K562 (cell line): ENCODE measurements around the gene PLXNA3. TPM values are rescaled to one million over a fixed set of nuclear protein-coding genes. Genes with fewer than 3 reads are reported as not detected.

Experiments
- BMI1 ChIP-seq: fragments of 150-350 bp; IDR thresholded peaks from 2 replicates; pipeline ENCODE4 v1.6.1; 2014; ENCODE audit warnings: low read length
- CCAR2 ChIP-seq: fragments of 200-400 bp; formaldehyde crosslinking; IDR thresholded peaks from 2 replicates; pipeline ENCODE4 v1.6.1; 2017; ENCODE audit warnings: mild to moderate bottlenecking, low read depth, low read length
- CHAMP1 ChIP-seq: fragments of 450-650 bp; IDR thresholded peaks from 2 replicates; pipeline ENCODE4 v1.6.1; 2016; ENCODE audit warnings: mild to moderate bottlenecking
- HDAC2 ChIP-seq: fragments of 450-650 bp; IDR thresholded peaks from 2 replicates; pipeline ENCODE4 v1.6.1; 2016; ENCODE audit warnings: mild to moderate bottlenecking
- HOXB6 ChIP-seq: fragments of 250-450 bp; sonication (Bioruptor Pico); IDR thresholded peaks from 2 replicates; pipeline ENCODE4 v1.5.1; 2022; ENCODE audit warnings: mild to moderate bottlenecking, borderline replicate concordance
- KHSRP ChIP-seq: fragments of 450-650 bp; IDR thresholded peaks from 2 replicates; pipeline ENCODE4 v1.6.1; 2017
- NCOA2 ChIP-seq, 2 experiments: fragments of 450-650 bp; IDR thresholded peaks; 2 replicates each; pipeline ENCODE4 v1.6.1; 2018; ENCODE audit warnings: mild to moderate bottlenecking in 2 of 2, moderate library complexity in 1 of 2; ENCODE audit not compliant: partially characterized antibody in 2 of 2
- POU5F1 ChIP-seq: fragments of 150-350 bp; IDR thresholded peaks from 2 replicates; pipeline ENCODE4 v1.6.1; 2014; ENCODE audit warnings: borderline replicate concordance, low read length, low read depth, mild to moderate bottlenecking; ENCODE audit not compliant: partially characterized antibody
- RUNX1 ChIP-seq: sonication (generic); IDR thresholded peaks from 2 replicates; pipeline ENCODE4 v1.6.1; 2016; ENCODE audit warnings: antibody characterized with exemption, low read depth
- XRCC4 ChIP-seq: IDR thresholded peaks from one replicate; pipeline ENCODE4 v1.6.1; 2011; ENCODE audit not compliant: insufficient read depth, insufficient read length; ENCODE audit errors: extremely low read depth
- ZBTB8A ChIP-seq: fragments of 450-650 bp; IDR thresholded peaks from 2 replicates; pipeline ENCODE4 v1.6.1; 2018; ENCODE audit warnings: mild to moderate bottlenecking, moderate library complexity; ENCODE audit not compliant: partially characterized antibody
- polyA plus RNA-seq, 8 experiments: library from polyadenylated mRNA; depleted of rRNA in 4 of 8; stranded (reverse) in 5 of 8; unstranded in 3 of 8; fragments of >200 nt; fragmentation: Nextera tagmentation in 2 of 8; fragmentation: Illumina TruSeq in 1 of 8; extraction: Ambion mirVana in 2 of 8; extraction: Trizol in 1 of 8; gene quantifications; 2 replicates each; pipeline versions ENCODE4 v1.2.1 to v1.2.3, GENCODE V29; 2011 to 2014; ENCODE audit warnings: inconsistent platforms in 1 of 8, missing spikeins in 1 of 8
- total RNA-seq, 7 experiments: library from RNA; depleted of rRNA in 6 of 7; stranded (reverse); fragments of >200 nt in 6 of 7; fragmentation: Illumina TruSeq in 2 of 7; extraction: Trizol in 2 of 7; gene quantifications; 2 replicates each; pipeline versions ENCODE4 v1.2.1 to v1.2.3, GENCODE V29; 2011 to 2021; ENCODE audit warnings: low replicate concordance in 1 of 7
- TF ChIP-seq, protein P1 (sequence below): fragments of 200-800 bp; sonication (Bioruptor generic); IDR thresholded peaks from 2 replicates; pipeline ENCODE4 v1.6.1; 2016; ENCODE audit warnings: missing genetic modification characterization, missing compliant biosample characterization
- TF ChIP-seq, protein P2 (sequence below), 2 experiments: fragments of 150-350 bp in 1 of 2; IDR thresholded peaks; 2 replicates each; pipeline ENCODE4 v1.6.1; 2012 to 2016; ENCODE audit warnings: low read depth in 2 of 2, low read length in 2 of 2, mild to moderate bottlenecking in 1 of 2, moderate library complexity in 1 of 2

The PLXNA3 gene
- total and polyA plus RNA-seq, 9 of the 15 experiments (the other 6 are each of a cell fraction or from before 2014, with no cell fraction given), result 0.32 to 47.8 (median 7.5) TPM

DNA sequence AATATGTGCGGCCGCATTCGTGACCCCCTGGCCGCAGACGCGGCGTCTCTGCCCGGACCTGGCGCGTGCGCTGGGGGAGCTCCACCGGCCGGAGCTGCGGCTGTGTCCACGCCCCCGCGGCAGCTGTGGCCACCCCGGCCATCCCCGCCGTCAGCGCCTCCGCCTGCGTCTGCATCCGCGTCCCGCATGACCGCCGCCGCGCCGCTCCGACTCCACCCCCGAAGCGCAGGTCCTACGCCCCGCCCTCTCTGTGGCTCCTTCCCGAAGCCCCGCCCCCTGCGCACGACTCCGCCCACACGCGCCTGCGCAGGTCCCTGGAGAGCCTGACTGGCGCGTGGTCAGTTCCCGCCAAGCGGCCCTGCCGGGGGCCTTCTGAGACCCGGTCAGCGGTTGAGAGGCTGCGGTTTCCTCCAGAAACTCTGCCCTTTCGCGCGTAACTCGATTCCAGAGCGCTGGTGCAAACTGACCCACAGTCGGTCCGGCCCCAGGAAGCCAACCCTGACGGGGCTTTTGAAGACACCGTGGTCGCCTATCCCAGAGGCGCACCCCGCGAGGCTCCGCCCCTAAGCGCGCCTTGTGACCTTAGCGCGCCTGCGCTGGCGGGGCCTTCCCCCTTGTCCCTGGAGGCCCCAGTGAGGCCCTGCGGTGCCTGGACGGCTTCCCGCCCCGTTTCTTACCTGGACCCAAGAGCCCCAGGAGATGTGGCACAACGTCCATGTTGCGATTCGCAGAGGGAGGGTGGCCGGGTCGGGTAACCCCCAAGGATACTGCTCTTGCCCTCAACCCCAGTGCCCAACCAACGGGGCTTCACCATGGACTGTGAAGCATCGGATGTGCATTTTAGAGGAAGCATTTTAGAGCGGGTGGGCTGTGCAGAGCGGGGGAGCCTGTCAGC is 20.9 kb downstream of the PLXNA3 start, which contains the start of gene LAGE3 (continued):
- TF ChIP-seq, protein P1, sequence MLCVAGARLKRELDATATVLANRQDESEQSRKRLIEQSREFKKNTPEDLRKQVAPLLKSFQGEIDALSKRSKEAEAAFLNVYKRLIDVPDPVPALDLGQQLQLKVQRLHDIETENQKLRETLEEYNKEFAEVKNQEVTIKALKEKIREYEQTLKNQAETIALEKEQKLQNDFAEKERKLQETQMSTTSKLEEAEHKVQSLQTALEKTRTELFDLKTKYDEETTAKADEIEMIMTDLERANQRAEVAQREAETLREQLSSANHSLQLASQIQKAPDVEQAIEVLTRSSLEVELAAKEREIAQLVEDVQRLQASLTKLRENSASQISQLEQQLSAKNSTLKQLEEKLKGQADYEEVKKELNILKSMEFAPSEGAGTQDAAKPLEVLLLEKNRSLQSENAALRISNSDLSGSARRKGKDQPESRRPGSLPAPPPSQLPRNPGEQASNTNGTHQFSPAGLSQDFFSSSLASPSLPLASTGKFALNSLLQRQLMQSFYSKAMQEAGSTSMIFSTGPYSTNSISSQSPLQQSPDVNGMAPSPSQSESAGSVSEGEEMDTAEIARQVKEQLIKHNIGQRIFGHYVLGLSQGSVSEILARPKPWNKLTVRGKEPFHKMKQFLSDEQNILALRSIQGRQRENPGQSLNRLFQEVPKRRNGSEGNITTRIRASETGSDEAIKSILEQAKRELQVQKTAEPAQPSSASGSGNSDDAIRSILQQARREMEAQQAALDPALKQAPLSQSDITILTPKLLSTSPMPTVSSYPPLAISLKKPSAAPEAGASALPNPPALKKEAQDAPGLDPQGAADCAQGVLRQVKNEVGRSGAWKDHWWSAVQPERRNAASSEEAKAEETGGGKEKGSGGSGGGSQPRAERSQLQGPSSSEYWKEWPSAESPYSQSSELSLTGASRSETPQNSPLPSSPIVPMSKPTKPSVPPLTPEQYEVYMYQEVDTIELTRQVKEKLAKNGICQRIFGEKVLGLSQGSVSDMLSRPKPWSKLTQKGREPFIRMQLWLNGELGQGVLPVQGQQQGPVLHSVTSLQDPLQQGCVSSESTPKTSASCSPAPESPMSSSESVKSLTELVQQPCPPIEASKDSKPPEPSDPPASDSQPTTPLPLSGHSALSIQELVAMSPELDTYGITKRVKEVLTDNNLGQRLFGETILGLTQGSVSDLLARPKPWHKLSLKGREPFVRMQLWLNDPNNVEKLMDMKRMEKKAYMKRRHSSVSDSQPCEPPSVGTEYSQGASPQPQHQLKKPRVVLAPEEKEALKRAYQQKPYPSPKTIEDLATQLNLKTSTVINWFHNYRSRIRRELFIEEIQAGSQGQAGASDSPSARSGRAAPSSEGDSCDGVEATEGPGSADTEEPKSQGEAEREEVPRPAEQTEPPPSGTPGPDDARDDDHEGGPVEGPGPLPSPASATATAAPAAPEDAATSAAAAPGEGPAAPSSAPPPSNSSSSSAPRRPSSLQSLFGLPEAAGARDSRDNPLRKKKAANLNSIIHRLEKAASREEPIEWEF (CRISPR knock-in tag), result no peak
- TF ChIP-seq KHSRP (no peak), CCAR2 (no peak), RUNX1 (no peak), XRCC4 (no peak), HOXB6 (CRISPR knock-in tag) (no peak), POU5F1 (peak; percentile 41), ZBTB8A (no peak), NCOA2 (IDR thresholded peaks at IDR 0.05; ENCODE audit: partially characterized antibody in 2 of 2) (no peak), HDAC2 (peak; percentile 60; the same call in 1 of the 2 replicates), BMI1 (no peak), CHAMP1 (no peak)
- TF ChIP-seq, protein P2, sequence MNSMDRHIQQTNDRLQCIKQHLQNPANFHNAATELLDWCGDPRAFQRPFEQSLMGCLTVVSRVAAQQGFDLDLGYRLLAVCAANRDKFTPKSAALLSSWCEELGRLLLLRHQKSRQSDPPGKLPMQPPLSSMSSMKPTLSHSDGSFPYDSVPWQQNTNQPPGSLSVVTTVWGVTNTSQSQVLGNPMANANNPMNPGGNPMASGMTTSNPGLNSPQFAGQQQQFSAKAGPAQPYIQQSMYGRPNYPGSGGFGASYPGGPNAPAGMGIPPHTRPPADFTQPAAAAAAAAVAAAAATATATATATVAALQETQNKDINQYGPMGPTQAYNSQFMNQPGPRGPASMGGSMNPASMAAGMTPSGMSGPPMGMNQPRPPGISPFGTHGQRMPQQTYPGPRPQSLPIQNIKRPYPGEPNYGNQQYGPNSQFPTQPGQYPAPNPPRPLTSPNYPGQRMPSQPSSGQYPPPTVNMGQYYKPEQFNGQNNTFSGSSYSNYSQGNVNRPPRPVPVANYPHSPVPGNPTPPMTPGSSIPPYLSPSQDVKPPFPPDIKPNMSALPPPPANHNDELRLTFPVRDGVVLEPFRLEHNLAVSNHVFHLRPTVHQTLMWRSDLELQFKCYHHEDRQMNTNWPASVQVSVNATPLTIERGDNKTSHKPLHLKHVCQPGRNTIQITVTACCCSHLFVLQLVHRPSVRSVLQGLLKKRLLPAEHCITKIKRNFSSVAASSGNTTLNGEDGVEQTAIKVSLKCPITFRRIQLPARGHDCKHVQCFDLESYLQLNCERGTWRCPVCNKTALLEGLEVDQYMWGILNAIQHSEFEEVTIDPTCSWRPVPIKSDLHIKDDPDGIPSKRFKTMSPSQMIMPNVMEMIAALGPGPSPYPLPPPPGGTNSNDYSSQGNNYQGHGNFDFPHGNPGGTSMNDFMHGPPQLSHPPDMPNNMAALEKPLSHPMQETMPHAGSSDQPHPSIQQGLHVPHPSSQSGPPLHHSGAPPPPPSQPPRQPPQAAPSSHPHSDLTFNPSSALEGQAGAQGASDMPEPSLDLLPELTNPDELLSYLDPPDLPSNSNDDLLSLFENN (IDR thresholded peaks at IDR 0.05; ENCODE audit: low read depth in 2 of 2, low read length in 2 of 2), result no peak; a peak in 1 of 4 replicates
